Gastroesophageal sphincter (tissue), 4 donors: Measurements from ENCODE around the gene FXYD5. TPM values are rescaled to one million over a fixed set of nuclear protein-coding genes. Genes with fewer than 3 reads are reported as not detected.
A peak's percentile ranks its signal among the peaks of the same experiment; 100 is the strongest.
"Not testable (repeated sequence)": the region's sequence is repeated elsewhere in the genome, so short reads cannot be mapped to it uniquely, and the experiment has no call there.

ENCODE experiments used
- ATAC-seq: fragments of 150-250 bp; one replicate; pipeline ENCODE4 v1.9.1; 2016; ENCODE audit warnings: mild to moderate bottlenecking, moderate library complexity
- H3K27ac ChIP-seq, 4 donors: fragments of 200-600 bp; sonication (generic) in 3 of 4; 1 replicate in 3 of 4; 2 replicates in 1 of 4; pipeline ENCODE4 v1.5.1; 2016 to 2019
- H3K27me3 ChIP-seq: fragments of 200-600 bp; sonication (generic); one replicate; pipeline ENCODE4 v1.5.1; 2019
- H3K36me3 ChIP-seq, 2 donors: fragments of 200-600 bp; sonication (generic); one replicate each; pipeline ENCODE4 v1.5.1; 2019; ENCODE audit warnings: control low read depth in 1 of 2
- H3K4me1 ChIP-seq, 3 donors: fragments of 200-600 bp; sonication (generic); 1 replicate in 2 of 3; 2 replicates in 1 of 3; pipeline ENCODE4 v1.5.1; 2016 to 2019; ENCODE audit warnings: control low read depth in 2 of 3
- H3K4me3 ChIP-seq, 2 donors: fragments of 200-600 bp; sonication (generic); one replicate each; pipeline ENCODE4 v1.5.1; 2019; ENCODE audit warnings: mild to moderate bottlenecking in 1 of 2, moderate library complexity in 1 of 2
- H3K9me3 ChIP-seq, 3 donors: fragments of 200-600 bp; sonication (generic); one replicate each; pipeline ENCODE4 v1.5.1; 2017 to 2019; ENCODE audit warnings: control low read depth in 2 of 3
- CTCF ChIP-seq, 4 experiments: fragments of 200-600 bp in 2 of 4; fragments of 450-650 bp in 2 of 4; sonication (generic) in 1 of 4; IDR thresholded peaks; one replicate each; pipeline ENCODE4 v1.5.1; 2017 to 2019; ENCODE audit warnings: antibody characterized with exemption in 4 of 4, mild to moderate bottlenecking in 2 of 4, moderate library complexity in 2 of 4
- EP300 ChIP-seq: sonication (generic); formaldehyde crosslinking; IDR thresholded peaks from one replicate; pipeline ENCODE4 v1.6.1; 2017; ENCODE audit warnings: antibody characterized with exemption, mild to moderate bottlenecking
- POLR2A ChIP-seq, 2 donors: fragments of 450-650 bp; IDR thresholded peaks; one replicate each; pipeline ENCODE4 v1.6.1; 2017; ENCODE audit warnings: antibody characterized with exemption in 2 of 2, mild to moderate bottlenecking in 2 of 2, moderate library complexity in 1 of 2
- POLR2AphosphoS5 ChIP-seq: sonication (generic); formaldehyde crosslinking; IDR thresholded peaks from one replicate; pipeline ENCODE4 v1.6.1; 2017; ENCODE audit warnings: antibody characterized with exemption
- WGBS, 2 donors: methylation state at CpG; one replicate each; pipeline ENCODE4 v1.1.5; 2018; ENCODE audit warnings: low coverage in 1 of 2; 5-methylcytosine and 5-hydroxymethylcytosine counted together
- total RNA-seq, 4 donors: library from RNA; depleted of rRNA; stranded (reverse); fragments of >200 nt; gene quantifications; one replicate each; pipeline ENCODE4 v1.1.0, GENCODE V29; 2016

Gene FXYD5
- total RNA-seq, 4 donors from 2014 or later, result 18.8 to 42.5 (median 33.0) TPM

GRCh38 chr19:35126624-35126959 is 27.9 kb upstream of the FXYD5 start:
- H3K27ac ChIP-seq, result peak overlapping the region in 3 of 4 donors; percentile 79 to 91 (median 79)
- peaks cover 0 to 5% of the 10 kb centered on the region in 2 donors for H3K36me3 ChIP-seq
- no peak for ATAC-seq
- peaks cover 0 to 47% (median 4%) of the 10 kb centered on the region in 3 donors for H3K4me1 ChIP-seq
- peak overlapping the region in 1 of 2 donors; percentile 30 for H3K4me3 ChIP-seq
- no peak for TF ChIP-seq CTCF (IDR thresholded peaks at IDR 0.05)
- TF ChIP-seq POLR2AphosphoS5, result no peak
- no peak for TF ChIP-seq EP300
- no peak for TF ChIP-seq POLR2A (IDR thresholded peaks at IDR 0.05)
- WGBS, 2 donors, result 80% methylated on average over 1 of the region's 20 CpGs; no CpG with 5 or more reads in 1 of the 2 donors
- no peaks in the 10 kb centered on the region for H3K9me3 ChIP-seq
- H3K27me3 ChIP-seq, result no peaks in the 10 kb centered on the region

GRCh38 chr19:35127871-35128270 is 26.7 kb upstream of the FXYD5 start:
- Histone ChIP-seq H3K9me3 (no peaks in the 10 kb centered on the region), H3K4me3 (no peak overlapping the region), H3K4me1 (peaks cover 0 to 38% (median 4%) of the 10 kb centered on the region in 3 donors), H3K36me3 (peaks cover 0 to 6% of the 10 kb centered on the region in 2 donors), H3K27me3 (no peaks in the 10 kb centered on the region), H3K27ac (no peak overlapping the region)
- 88 to 93% methylated on average over 3 to 7 of the region's 7 CpGs for WGBS, 2 donors
- TF ChIP-seq EP300 (no peak), CTCF (IDR thresholded peaks at IDR 0.05) (no peak), POLR2A (IDR thresholded peaks at IDR 0.05) (no peak), POLR2AphosphoS5 (no peak)
- ATAC-seq, result no peak

- Histone ChIP-seq H3K9me3 (no peaks in the 10 kb centered on the region), H3K4me1 (peaks cover 0 to 32% (median 4%) of the 10 kb centered on the region in 3 donors), H3K4me3 (no peak overlapping the region), H3K27ac (no peak overlapping the region), H3K36me3 (peaks cover 0 to 6% of the 10 kb centered on the region in 2 donors), H3K27me3 (no peaks in the 10 kb centered on the region)
- WGBS, 2 donors, result 86 to 90% methylated on average over 1 to 8 of the region's 9 CpGs
- ATAC-seq, result no peak
- TF ChIP-seq POLR2AphosphoS5 (no peak), CTCF (IDR thresholded peaks at IDR 0.05) (no peak)
Measured at GRCh38 chr19:35128398-35129057, 26.0 kb upstream of the FXYD5 start.

- H3K27ac ChIP-seq, result not testable (repeated sequence)
- 52 to 60% methylated on average over 5 to 6 of the region's 14 CpGs for WGBS, 2 donors
Measured at GRCh38 chr19:35129724-35130274, 24.7 kb upstream of the FXYD5 start.

GRCh38 chr19:35130761-35131720 is 23.5 kb upstream of the FXYD5 start:
- Histone ChIP-seq H3K27me3 (no peaks in the 10 kb centered on the region), H3K4me3 (peak overlapping the region in 1 of 2 donors; percentile 46), H3K27ac (peak overlapping the region in 1 of 4 donors; percentile 44), H3K4me1 (peaks cover 0 to 23% (median 0%) of the 10 kb centered on the region in 3 donors), H3K36me3 (peaks cover 0 to 6% of the 10 kb centered on the region in 2 donors), H3K9me3 (no peaks in the 10 kb centered on the region)
- WGBS, 2 donors, result 58 to 83% methylated on average over 9 to 11 of the region's 31 CpGs
- ATAC-seq, result no peak
- no peak for TF ChIP-seq POLR2AphosphoS5
- TF ChIP-seq EP300, result no peak
- TF ChIP-seq POLR2A (IDR thresholded peaks at IDR 0.05), result no peak
- no peak for TF ChIP-seq CTCF (IDR thresholded peaks at IDR 0.05)

More at GRCh38 chr19:35129724-35130274, 24.7 kb upstream of the FXYD5 start:
- H3K36me3 ChIP-seq, ATAC-seq, H3K27me3 ChIP-seq, H3K4me3 ChIP-seq, H3K9me3 ChIP-seq: not testable (repeated sequence)
- peaks cover 0 to 23% (median 3%) of the 10 kb centered on the region in 3 donors for H3K4me1 ChIP-seq
